Esophagus squamous epithelium (tissue), 4 donors: ENCODE data around the gene PKHD1.

Experiments
- POLR2A ChIP-seq, 4 donors: fragments of 450-650 bp; IDR thresholded peaks; one replicate each; pipeline ENCODE4 v1.6.1; 2017; ENCODE audit warnings: antibody characterized with exemption in 4 of 4, mild to moderate bottlenecking in 4 of 4, moderate library complexity in 3 of 4
- TF ChIP-seq, protein P1 (sequence below), 6 experiments: fragments of 450-650 bp in 4 of 6; fragments of 200-600 bp in 2 of 6; sonication (generic) in 2 of 6; IDR thresholded peaks; one replicate each; pipeline ENCODE4 v1.5.1; 2016 to 2019; ENCODE audit warnings: antibody characterized with exemption in 6 of 6, mild to moderate bottlenecking in 4 of 6, moderate library complexity in 4 of 6

GRCh38 chr6:52019881-52020280 is 67.5 kb downstream of the PKHD1 start:
- TF ChIP-seq, protein P1, sequence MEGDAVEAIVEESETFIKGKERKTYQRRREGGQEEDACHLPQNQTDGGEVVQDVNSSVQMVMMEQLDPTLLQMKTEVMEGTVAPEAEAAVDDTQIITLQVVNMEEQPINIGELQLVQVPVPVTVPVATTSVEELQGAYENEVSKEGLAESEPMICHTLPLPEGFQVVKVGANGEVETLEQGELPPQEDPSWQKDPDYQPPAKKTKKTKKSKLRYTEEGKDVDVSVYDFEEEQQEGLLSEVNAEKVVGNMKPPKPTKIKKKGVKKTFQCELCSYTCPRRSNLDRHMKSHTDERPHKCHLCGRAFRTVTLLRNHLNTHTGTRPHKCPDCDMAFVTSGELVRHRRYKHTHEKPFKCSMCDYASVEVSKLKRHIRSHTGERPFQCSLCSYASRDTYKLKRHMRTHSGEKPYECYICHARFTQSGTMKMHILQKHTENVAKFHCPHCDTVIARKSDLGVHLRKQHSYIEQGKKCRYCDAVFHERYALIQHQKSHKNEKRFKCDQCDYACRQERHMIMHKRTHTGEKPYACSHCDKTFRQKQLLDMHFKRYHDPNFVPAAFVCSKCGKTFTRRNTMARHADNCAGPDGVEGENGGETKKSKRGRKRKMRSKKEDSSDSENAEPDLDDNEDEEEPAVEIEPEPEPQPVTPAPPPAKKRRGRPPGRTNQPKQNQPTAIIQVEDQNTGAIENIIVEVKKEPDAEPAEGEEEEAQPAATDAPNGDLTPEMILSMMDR (IDR thresholded peaks at IDR 0.05) = no peak
- TF ChIP-seq POLR2A (IDR thresholded peaks at IDR 0.05) = no peak
